ENCODE measurements around the gene DPH7.
"Not testable (repeated sequence)": the region's sequence is repeated elsewhere in the genome, so short reads cannot be mapped to it uniquely, and the experiment has no call there.

DPH7 gene

DNA sequence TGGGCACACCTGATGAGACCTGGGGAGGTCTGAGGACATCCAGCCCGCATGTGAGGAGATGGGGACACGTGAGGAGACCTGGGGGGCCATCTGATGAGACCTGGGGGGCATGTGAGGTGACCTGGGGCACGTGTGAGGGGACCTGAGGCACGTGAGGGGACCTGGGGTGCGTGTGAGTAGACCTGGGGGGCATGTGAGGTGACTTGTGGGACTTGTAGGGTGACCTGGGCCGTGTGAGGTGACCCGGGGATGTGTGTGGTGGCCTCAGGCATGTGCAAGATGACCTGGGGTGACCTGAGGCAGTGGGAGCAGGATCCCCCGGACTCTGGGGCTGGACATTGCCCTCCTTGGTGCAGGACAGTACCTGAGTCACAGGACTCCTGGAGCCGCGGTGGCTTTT is 59.2 kb downstream of the DPH7 start:
- DNase-seq (ENCODE audit: low read depth, low spot score) = no peak

DNA sequence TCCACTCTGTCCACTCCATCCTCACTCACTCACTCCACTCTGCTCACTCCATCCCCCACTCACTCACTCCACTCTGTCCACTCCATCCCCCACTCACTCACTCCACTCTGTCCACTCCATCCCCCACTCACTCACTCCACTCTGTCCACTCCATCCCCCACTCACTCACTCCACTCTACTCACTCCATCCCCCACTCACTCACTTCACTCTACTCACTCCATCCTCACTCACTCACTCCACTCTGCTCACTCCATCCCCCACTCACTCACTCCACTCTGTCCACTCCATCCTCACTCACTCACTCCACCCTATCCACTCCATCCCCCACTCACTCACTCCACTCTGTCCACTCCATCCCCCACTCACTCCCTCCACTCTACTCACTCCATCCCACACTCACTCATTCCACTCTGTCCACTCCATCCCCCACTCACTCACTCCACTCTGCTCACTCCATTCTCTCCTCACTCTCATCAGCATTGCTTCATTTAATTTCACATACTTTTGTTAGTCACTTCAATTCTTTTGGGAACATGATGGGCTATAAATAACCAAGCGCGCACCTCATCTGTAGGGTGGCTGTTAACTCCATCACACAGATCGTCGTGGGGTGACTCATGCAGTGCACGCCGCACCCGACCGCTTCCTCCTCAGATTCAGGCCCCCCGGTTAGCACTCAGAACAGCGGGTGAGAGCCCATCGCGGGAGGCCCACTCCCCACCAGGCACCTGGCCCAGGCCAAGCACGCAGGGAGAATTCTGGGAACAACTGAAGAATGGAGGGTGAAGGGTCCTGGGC is 59.9 kb downstream of the DPH7 start:
- not testable (repeated sequence) for DNase-seq (ENCODE audit: low read depth, low spot score)

DNA sequence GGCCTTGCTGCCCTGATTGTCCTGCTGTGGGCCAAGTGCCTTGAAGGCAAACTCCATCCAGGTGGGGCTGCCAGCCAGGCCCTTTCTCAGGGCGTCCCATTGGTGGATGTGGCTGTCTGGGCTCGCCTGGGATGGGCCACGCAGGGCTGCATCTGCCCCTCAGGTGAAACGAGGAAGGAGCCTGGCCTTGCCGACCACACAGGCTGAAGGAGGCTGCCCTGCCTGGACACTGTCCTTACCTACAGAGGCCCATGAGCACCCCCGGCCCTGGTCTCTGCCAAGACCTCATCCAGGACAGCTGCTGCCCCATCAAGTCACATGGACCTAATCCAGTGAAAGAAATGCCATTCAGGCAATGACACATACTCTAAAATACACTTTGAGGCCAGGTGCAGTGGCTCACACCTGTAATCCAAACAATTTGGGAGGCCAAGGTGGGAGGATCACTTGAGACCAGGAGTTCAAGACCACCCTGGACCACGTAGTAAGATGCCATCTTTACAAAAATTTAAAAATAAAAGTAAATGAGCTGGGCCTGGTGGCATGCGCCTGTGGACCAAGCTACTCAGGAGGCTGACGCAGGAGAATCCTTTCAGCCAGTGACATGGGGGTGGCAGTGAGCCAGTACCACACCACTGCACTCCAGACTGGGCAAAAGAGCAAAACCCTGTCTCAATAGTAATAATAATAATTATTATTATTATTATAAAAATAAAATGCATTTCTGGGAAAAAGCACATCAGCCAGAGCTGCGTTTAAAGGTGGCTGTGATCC is 62.4 kb downstream of the DPH7 start:
- no peak for DNase-seq (ENCODE audit: low read depth, low spot score)

DNA sequence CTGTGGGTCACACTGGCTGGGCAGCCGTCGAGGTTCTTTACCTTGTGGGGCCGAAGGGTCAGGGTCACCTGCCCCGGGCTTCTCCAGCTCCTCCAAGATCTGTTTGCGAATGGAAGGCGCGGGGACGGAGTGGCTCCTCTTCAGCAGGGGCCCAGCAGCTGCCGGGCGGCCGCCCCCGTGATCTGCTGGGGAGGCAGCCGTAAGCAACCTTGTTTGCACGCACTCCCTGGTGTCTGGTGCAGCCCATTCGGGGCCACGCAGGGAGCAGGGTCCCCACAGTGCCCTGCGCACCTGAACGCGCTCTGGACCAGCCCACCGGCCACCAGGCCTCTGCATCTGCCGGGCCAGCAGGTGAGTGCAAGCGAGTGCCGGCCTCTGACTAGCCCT is 63.4 kb downstream of the DPH7 start:
- DNase-seq (ENCODE audit: low read depth, low spot score) = no peak

DNA sequence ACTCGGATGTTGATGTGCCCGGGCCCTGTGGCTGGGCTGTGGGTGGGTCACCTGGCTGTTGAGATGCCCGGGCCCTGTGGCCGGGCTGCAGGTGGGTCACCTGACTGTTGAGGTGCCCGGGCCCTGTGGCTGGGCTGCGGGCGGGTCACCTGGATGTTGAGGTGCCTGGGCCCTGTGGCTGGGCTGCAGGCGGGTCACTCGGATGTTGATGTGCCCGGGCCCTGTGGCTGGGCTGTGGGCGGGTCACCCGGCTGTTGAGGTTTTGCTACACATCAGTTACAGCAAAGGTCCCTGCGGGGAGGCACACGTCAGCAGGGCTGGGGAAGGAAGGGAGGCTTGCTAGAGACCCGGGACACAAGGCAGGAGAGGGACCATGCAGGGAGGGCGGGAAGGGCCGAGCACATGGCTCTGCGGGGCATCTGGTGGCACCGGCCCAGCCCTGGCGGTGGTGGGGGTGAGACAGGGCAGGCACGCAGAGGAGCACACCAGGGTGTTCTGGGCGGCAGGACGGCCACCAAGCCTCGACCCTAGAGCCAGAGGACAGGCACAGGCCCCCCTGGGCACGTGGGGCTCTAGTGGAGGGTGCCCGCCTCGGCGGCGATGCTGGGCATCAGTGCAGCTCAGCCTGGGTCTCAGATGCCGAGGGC is 63.9 kb downstream of the DPH7 start:
- DNase-seq (ENCODE audit: low read depth, low spot score) = no peak

DNA sequence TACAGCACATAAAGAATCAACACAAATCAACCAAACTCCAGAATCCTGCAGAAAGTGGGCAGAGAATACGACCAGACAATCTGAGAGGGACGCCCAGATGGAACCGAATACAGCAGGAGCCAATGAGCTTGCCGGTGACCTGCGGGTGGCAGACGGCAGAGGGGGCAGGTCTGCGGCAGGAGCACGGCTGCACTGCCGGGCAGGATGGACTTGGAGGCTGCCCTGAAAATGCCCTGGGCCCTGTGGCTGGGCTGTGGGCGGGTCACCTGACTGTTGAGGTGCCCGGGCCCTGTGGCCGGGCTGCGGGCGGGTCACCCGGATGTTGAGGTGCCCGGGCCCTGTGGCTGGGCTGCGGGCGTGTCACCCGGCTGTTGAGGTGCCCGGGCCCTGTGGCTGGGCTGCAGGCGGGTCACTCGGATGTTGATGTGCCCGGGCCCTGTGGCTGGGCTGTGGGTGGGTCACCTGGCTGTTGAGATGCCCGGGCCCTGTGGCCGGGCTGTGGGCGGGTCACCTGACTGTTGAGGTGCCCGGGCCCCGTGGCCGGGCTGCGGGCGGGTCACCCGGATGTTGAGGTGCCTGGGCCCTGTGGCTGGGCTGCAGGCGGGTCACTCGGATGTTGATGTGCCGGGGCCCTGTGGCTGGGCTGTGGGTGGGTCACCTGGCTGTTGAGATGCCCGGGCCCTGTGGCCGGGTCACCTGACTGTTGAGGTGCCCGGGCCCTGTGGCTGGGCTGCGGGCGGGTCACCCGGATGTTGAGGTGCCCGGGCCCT is 64.7 kb downstream of the DPH7 start:
- DNase-seq (ENCODE audit: low read depth, low spot score) = not testable (repeated sequence)

DNA sequence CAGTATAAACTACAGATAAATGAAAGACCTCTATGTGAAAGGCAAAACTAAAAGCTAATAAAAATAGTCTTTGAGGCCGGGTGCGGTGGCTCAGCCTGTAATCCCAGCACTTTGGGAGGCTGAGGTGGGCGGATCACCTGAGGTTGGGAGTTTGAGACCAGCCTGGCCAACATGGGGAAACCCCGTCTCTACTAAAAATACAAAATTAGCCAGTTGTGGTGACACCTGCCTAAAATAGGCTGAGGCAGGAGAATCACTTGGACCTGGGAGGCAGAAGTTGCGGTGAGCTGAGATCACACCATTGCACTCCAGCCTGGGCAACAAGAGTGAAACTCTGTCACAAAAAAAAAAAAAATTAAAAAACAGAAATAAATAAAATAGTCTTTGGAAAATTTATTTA is 65.6 kb downstream of the DPH7 start:
- not testable (repeated sequence) for DNase-seq (ENCODE audit: low read depth, low spot score)

DNA sequence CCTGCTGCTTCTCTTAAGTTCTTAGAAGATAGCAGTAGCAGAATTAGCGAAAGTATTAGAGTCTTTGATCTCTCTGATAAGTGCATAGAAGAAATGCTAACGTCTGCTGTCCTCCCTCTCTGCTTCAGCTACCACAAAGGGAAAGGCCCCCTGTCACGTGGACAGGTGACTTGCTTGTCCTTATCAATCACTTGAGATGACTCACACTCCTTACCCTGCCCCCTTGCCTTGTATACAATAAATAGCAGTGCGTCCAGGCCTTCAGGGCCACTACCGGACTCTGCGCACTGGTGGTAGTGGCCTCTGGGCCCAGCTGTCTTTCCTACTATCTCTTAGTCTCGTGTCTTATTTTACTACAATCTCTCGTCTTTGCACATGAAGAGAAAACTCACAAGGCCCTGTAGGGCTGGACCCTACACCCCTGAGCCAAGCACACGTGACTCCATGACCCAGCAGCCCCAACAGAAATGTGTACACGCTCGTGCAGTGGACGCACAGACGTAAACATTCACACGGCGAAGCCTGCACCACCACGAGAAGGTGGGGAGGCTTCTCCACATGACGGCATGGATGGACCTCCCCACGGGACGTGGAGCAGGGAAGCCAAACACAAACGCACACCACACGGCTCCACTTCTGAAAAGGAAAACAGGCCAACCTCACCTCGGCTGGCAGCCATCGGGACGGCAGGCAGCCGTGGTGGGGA is 66.8 kb downstream of the DPH7 start:
- no peak for DNase-seq (ENCODE audit: low read depth, low spot score)

DNA sequence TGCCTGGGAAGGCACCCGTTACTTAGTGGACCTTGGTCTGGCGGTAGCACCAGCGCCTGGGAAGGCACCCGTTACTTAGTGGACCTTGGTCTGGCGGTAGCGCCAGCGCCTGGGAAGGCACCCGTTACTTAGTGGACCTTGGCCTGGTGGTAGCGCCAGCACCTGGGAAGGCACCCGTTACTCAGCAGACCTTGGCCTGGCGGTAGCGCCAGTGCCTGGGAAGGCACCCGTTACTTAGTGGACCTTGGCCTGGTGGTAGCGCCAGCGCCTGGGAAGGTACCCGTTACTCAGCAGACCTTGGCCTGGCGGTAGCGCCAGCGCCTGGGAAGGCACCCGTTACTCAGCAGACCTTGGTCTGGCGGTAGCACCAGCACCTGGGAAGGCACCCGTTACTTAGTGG is 67.6 kb downstream of the DPH7 start:
- DNase-seq (ENCODE audit: low read depth, low spot score) = not testable (repeated sequence)

DNA sequence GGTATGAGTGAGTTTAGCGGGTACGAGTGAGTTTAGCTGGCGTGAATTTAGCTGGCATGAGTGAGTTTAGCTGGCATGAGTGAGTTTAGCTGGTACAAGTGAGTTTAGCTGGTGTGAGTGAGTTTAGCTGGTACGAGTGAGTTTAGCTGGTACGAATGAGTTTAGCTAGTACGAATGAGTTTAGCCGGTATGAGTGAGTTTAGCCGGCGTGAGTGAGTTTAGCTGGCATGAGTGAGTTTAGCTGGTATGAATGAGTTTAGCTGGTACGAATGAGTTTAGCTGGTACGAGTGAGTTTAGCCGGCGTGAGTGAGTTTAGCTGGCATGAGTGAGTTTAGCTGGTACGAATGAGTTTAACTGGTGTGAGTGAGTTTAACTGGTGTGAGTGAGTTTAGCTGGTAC is 69.5 kb downstream of the DPH7 start:
- no peak for DNase-seq (ENCODE audit: low read depth, low spot score)

DNA sequence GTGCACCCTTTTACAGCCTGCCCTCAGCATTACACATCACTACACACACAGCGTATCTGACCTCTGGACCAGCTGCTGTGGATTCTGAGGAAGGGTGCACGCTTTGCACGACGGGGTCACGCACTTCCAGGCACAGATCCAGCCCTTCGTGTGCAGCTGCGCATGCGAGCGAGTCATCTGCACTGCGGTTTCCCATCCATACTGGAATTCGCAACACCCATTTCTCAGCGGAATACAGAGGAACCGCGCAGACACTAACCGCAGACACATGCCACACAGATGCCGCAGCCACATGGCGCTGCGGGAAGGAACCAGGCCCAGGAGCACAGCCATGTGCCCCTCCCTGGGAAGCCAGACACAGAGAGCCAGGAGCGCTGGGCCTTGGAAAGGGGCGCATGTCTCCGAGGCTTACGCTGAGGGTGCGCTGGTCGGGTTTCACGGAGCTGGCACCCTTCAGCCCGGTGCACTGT is 72.0 kb downstream of the DPH7 start:
- no peak for DNase-seq (ENCODE audit: low read depth, low spot score)

DNA sequence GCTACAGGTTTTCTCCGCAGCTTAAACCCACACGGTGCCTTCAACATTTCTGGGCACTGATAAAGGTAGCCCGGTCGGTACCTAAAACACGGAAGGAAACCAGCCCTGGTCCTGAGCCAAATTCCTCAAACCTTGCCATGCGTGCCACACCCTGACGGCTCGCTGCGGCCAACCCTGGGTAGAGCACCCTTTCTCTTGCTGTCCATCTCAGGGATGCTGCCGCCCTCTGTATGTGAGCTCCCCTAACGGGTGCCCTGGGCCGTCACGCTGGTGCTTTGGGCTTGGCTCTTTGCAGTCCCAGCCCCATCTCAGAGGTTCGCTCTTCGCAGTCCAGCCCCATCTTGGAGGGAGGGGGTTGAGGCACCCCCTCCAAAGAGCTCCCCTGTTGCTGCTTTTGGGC is 72.5 kb downstream of the DPH7 start:
- no peak for DNase-seq (ENCODE audit: low read depth, low spot score)

DNA sequence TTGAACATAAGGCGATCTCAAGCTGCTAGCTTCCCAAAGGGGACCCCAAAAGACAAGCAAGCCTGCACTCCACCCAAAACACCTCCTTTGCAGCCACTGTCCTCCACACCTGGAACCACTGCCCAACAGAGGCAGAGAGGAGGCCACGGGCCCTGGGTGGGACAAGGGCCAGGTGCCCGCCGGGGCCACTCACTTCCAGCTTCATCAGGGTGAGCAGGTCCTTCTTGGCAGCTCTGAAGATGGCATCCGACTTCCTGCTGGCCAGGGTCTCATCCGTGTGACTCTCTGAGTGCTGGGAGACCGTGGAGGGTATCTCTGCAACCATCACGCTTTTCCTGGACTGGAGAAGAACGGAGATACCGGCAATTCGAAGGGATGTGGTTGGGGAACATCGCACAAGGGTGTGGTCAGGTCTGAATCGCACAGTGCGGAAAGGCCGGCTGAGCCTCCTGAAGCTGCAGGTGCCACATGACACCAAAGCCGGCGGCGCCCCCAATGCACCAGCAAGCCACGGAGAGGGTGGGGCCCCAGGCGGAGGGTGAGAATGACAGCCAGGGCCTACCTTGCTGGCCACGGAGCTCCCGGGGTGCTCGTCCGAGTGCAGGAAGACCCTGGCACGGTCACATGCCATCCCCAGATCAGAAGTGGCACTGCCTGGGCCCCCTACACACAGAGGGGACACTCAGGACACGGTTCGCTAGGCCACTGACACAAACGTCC is 73.1 kb downstream of the DPH7 start:
- DNase-seq (ENCODE audit: low read depth, low spot score) = no peak

All from smooth muscle cell of the brain vasculature (primary cell).